Measurements from ENCODE around the gene TTC32.
A peak's percentile ranks its signal among the peaks of the same experiment; 100 is the strongest.
"Not testable (repeated sequence)": the region's sequence is repeated elsewhere in the genome, so short reads cannot be mapped to it uniquely, and the experiment has no call there.

TTC32 gene

GRCh38 chr2:19901442-19902215 lies at the start of gene TTC32:
TSS of gene TTC32 (minus strand) at chr2:19901983. CDS start at chr2:19901854, 129 bp downstream.
- DNase-seq (ENCODE audit: low read depth, low spot score): peak; percentile 97

GRCh38 chr2:19949071-19949470 lies 47.3 kb upstream of the TTC32 start:
- peak; percentile 38 for DNase-seq (ENCODE audit: low read depth, low spot score)

GRCh38 chr2:19947184-19947940 lies 45.6 kb upstream of the TTC32 start:
- DNase-seq (ENCODE audit: low read depth, low spot score): no peak

GRCh38 chr2:19944205-19944845 lies 42.5 kb upstream of the TTC32 start:
- DNase-seq (ENCODE audit: low read depth, low spot score): no peak

- DNase-seq (ENCODE audit: low read depth, low spot score): no peak
Observed at GRCh38 chr2:19943189-19943588, 41.4 kb upstream of the TTC32 start.

- DNase-seq (ENCODE audit: low read depth, low spot score): no peak
Observed at GRCh38 chr2:19942199-19942598, 40.4 kb upstream of the TTC32 start.

- no peak for DNase-seq (ENCODE audit: low read depth, low spot score)
Observed at GRCh38 chr2:19937004-19937403, 35.2 kb upstream of the TTC32 start.

GRCh38 chr2:19936203-19936602 lies 34.4 kb upstream of the TTC32 start:
- DNase-seq (ENCODE audit: low read depth, low spot score): no peak

GRCh38 chr2:19933351-19933981 lies 31.7 kb upstream of the TTC32 start:
- peak; percentile 76 for DNase-seq (ENCODE audit: low read depth, low spot score)

GRCh38 chr2:19932928-19933327 lies 31.1 kb upstream of the TTC32 start:
- no peak for DNase-seq (ENCODE audit: low read depth, low spot score)

GRCh38 chr2:19929226-19929625 lies 27.4 kb upstream of the TTC32 start:
- no peak for DNase-seq (ENCODE audit: low read depth, low spot score)

- DNase-seq (ENCODE audit: low read depth, low spot score): not testable (repeated sequence)
Observed at GRCh38 chr2:19927816-19928215, 26.0 kb upstream of the TTC32 start.

GRCh38 chr2:19924526-19924925 lies 22.7 kb upstream of the TTC32 start:
- not testable (repeated sequence) for DNase-seq (ENCODE audit: low read depth, low spot score)

GRCh38 chr2:19922188-19922587 lies 20.4 kb upstream of the TTC32 start:
- not testable (repeated sequence) for DNase-seq (ENCODE audit: low read depth, low spot score)

GRCh38 chr2:19916385-19916950 lies 14.7 kb upstream of the TTC32 start:
- no peak for DNase-seq (ENCODE audit: low read depth, low spot score)

GRCh38 chr2:19914266-19914975 lies 12.6 kb upstream of the TTC32 start:
- DNase-seq (ENCODE audit: low read depth, low spot score): no peak

- DNase-seq (ENCODE audit: low read depth, low spot score): peak; percentile 93
Observed at GRCh38 chr2:19911808-19912509, 10.2 kb upstream of the TTC32 start.

- no peak for DNase-seq (ENCODE audit: low read depth, low spot score)
Observed at GRCh38 chr2:19902216-19902740, 495 bp upstream of the TTC32 start.

- no peak for DNase-seq (ENCODE audit: low read depth, low spot score)
Observed at GRCh38 chr2:19900931-19901441, 797 bp downstream of the TTC32 start.
